Heart left ventricle (tissue), 13 donors: ENCODE results near the gene CDH23.

Source experiments
- POLR2A ChIP-seq, 2 donors: fragments of 450-650 bp; IDR thresholded peaks; one replicate each; pipeline ENCODE4 v1.6.1; 2017; ENCODE audit warnings: antibody characterized with exemption in 2 of 2, mild to moderate bottlenecking in 2 of 2, moderate library complexity in 2 of 2
- TF ChIP-seq, protein P1 (sequence below), 12 donors: fragments of 200-600 bp; sonication (generic) in 4 of 12; IDR thresholded peaks; one replicate each; pipeline versions ENCODE4 v1.5.0 to v1.8.0; 2018 to 2022; ENCODE audit warnings: antibody characterized with exemption in 12 of 12, mild to moderate bottlenecking in 5 of 12
- donor health status: ischemic (EF 13 %, LVEDD 7.1; RV severe dilation, severe dysfunction).
- donor health status: DM: no; HTN: yes; CAD: no.
- donor health status: DM: no; HTN: no; CAD: no.
- donor health status: ischemic (EF 25% LVEDD 6.9; RV normal size, moderate dysfunction).
- donor health status: ischemic (EF 25% LVEDD 5.7; RV mildly dilated, moderate dysfunction).
- donor health status: ischemic (EF 35%, LVEDD 5.7; RV mildly dilated, moderate dysfunction).
- donor health status: nonischemic (EF 11% LVEDD 7.7; RV severe dilation, severe dysfunction).
- donor health status: DM: yes; HTN: yes; CAD: no.
- donor health status: PGD.
- donor health status: ischemic (EF 29% LVEDD 5.4; RV normal size, mild dysfunction).
- donor health status: nonischemic (EF 23%, LVEDD 6.1; RV moderate dilation, normal function).

- TF ChIP-seq, protein P1, sequence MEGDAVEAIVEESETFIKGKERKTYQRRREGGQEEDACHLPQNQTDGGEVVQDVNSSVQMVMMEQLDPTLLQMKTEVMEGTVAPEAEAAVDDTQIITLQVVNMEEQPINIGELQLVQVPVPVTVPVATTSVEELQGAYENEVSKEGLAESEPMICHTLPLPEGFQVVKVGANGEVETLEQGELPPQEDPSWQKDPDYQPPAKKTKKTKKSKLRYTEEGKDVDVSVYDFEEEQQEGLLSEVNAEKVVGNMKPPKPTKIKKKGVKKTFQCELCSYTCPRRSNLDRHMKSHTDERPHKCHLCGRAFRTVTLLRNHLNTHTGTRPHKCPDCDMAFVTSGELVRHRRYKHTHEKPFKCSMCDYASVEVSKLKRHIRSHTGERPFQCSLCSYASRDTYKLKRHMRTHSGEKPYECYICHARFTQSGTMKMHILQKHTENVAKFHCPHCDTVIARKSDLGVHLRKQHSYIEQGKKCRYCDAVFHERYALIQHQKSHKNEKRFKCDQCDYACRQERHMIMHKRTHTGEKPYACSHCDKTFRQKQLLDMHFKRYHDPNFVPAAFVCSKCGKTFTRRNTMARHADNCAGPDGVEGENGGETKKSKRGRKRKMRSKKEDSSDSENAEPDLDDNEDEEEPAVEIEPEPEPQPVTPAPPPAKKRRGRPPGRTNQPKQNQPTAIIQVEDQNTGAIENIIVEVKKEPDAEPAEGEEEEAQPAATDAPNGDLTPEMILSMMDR (IDR thresholded peaks at IDR 0.05) = no peak
- TF ChIP-seq POLR2A (IDR thresholded peaks at IDR 0.05) = no peak
These were observed 466.5 kb downstream of the CDH23 start for GRCh38 chr10:71863203-71863602.
